ENCODE measurements around the gene PRPF18.

DNA sequence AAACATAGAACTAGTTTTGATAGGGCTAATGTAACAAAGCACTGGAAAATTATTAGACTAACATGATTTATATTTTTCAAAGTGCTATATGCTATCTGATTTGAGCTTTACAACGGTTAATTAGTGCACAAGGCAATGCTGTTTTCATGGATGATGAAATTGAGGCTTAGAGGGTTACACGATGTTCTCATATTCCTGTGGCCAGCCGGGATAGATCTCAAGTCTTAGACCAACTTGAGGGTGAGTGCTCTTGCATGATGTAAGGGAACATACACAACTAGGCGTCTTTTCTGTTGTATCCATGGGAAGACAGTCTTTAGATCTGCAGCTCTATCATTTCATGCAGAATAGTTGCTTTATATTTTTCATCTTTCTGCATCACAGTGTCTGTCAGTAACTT lies 4.1 kb downstream of the PRPF18 start:
- TF ChIP-seq TAF1 (IDR thresholded peaks at IDR 0.05; ENCODE audit: low read depth) (no peak), EP300 (conservative IDR thresholded peaks at IDR 0.05; ENCODE audit: poor library complexity, severe bottlenecking) (no peak), EZH2 (IDR thresholded peaks at IDR 0.05; ENCODE audit: borderline replicate concordance, insufficient read depth, low read length, poor library complexity, severe bottlenecking) (no peak)
- TF ChIP-seq, protein P1, sequence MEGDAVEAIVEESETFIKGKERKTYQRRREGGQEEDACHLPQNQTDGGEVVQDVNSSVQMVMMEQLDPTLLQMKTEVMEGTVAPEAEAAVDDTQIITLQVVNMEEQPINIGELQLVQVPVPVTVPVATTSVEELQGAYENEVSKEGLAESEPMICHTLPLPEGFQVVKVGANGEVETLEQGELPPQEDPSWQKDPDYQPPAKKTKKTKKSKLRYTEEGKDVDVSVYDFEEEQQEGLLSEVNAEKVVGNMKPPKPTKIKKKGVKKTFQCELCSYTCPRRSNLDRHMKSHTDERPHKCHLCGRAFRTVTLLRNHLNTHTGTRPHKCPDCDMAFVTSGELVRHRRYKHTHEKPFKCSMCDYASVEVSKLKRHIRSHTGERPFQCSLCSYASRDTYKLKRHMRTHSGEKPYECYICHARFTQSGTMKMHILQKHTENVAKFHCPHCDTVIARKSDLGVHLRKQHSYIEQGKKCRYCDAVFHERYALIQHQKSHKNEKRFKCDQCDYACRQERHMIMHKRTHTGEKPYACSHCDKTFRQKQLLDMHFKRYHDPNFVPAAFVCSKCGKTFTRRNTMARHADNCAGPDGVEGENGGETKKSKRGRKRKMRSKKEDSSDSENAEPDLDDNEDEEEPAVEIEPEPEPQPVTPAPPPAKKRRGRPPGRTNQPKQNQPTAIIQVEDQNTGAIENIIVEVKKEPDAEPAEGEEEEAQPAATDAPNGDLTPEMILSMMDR (IDR thresholded peaks at IDR 0.05; ENCODE audit: poor library complexity, severe bottlenecking): no peak
